ENCODE results near the gene TSACC. TPM values are rescaled to one million over a fixed set of nuclear protein-coding genes. Genes with fewer than 3 reads are reported as not detected.
A peak's percentile ranks its signal among the peaks of the same experiment; 100 is the strongest.

The TSACC gene
- 0.52 TPM for polyA plus RNA-seq (2013, experiment 1 of 2)
- polyA plus RNA-seq (2013, experiment 2 of 2), result 0.66 TPM

- H3K4me2 ChIP-seq (ENCODE audit: insufficient read depth, low read length, poor library complexity, severe bottlenecking), result peak within 1 kb of the TSS; percentile 77
- H3K36me3 ChIP-seq (replicated peaks in 1 of 2; ENCODE audit: control insufficient read depth in 2 of 2, insufficient read depth in 2 of 2, low read length in 2 of 2), result peaks cover 12 to 35% of the 10 kb centered on the region in 2 donors
- no peak within 1 kb of the TSS for H4K8ac ChIP-seq (ENCODE audit: low read depth, low read length)
- H2BK5ac ChIP-seq (ENCODE audit: low read length), result peak within 1 kb of the TSS; percentile 84
- no peak within 1 kb of the TSS for H2BK120ac ChIP-seq (ENCODE audit: low read depth, low read length)
- peaks cover 0 to 9% (median 0%) of the 10 kb centered on the region in 3 experiments for H3K27me3 ChIP-seq (ENCODE audit: control insufficient read depth in 3 of 3, insufficient read depth in 3 of 3, low read depth in 1 of 3, low read length in 3 of 3)
- H3K27ac ChIP-seq (replicated peaks; ENCODE audit: low read length), result peak within 1 kb of the TSS; percentile 67
- H3K9ac ChIP-seq (ENCODE audit: low read depth, low read length, poor library complexity), result peak within 1 kb of the TSS; percentile 88
- DNase-seq (ENCODE audit: low spot score), result peak; percentile 100
- no peaks in the 10 kb centered on the region for H3K9me3 ChIP-seq (replicated peaks in 1 of 2; ENCODE audit: control insufficient read depth in 2 of 2, insufficient read depth in 1 of 2, low read depth in 1 of 2, low read length in 2 of 2)
- H3K4ac ChIP-seq (ENCODE audit: low read length), result no peak within 1 kb of the TSS
- H2BK15ac ChIP-seq (ENCODE audit: low read length), result no peak within 1 kb of the TSS
- H2AK5ac ChIP-seq (ENCODE audit: low read depth, low read length), result no peak within 1 kb of the TSS
- H2BK12ac ChIP-seq (ENCODE audit: low read length), result peak within 1 kb of the TSS; percentile 88
- no CpG with 5 or more reads among the region's 47 CpGs for WGBS, 2 donors (ENCODE audit: extremely low coverage in 2 of 2, insufficient read length in 2 of 2, insufficient replicate concordance in 1 of 2)
- no peak within 1 kb of the TSS for H3K14ac ChIP-seq (ENCODE audit: low read length)
- peaks cover 2 to 5% of the 10 kb centered on the region in 2 donors for H3K4me1 ChIP-seq (ENCODE audit: control insufficient read depth in 2 of 2, insufficient read depth in 1 of 2, low read depth in 1 of 2, low read length in 2 of 2)
- H2AFZ ChIP-seq (ENCODE audit: low read length), result peak within 1 kb of the TSS; percentile 95
- peak within 1 kb of the TSS; percentile 60 for H3K23ac ChIP-seq (ENCODE audit: low read depth, low read length, poor library complexity)
- no peak within 1 kb of the TSS for H4K91ac ChIP-seq (ENCODE audit: low read depth, low read length, poor library complexity)
- H3K18ac ChIP-seq (ENCODE audit: low read length), result peak within 1 kb of the TSS; percentile 96
- no peaks in the 10 kb centered on the region for H3K79me1 ChIP-seq (ENCODE audit: low read depth, low read length)
- H3K4me3 ChIP-seq (ENCODE audit: low read length in 2 of 2), result peak within 1 kb of the TSS; percentile 57 to 94
These were observed at the start of gene TSACC, which contains the start of gene CCT3 for GRCh38 chr1:156338180-156338976. TSS of gene TSACC (plus strand) at chr1:156338526. CDS start at chr1:156339758, 1,232 bp downstream. TSS of gene CCT3 (minus strand) at chr1:156338292. CDS start at chr1:156338184, 108 bp downstream.

- Histone ChIP-seq H3K4me2 (ENCODE audit: insufficient read depth, low read length, poor library complexity, severe bottlenecking) (no peak overlapping the region), H2BK120ac (ENCODE audit: low read depth, low read length) (no peak overlapping the region), H2BK5ac (ENCODE audit: low read length) (no peak overlapping the region), H3K36me3 (replicated peaks in 1 of 2; ENCODE audit: control insufficient read depth in 2 of 2, insufficient read depth in 2 of 2, low read length in 2 of 2) (peaks cover 2 to 4% of the 10 kb centered on the region in 2 donors), H3K14ac (ENCODE audit: low read length) (no peak overlapping the region), H3K23ac (ENCODE audit: low read depth, low read length, poor library complexity) (no peak overlapping the region), H3K79me1 (ENCODE audit: low read depth, low read length) (peaks cover 3% of the 10 kb centered on the region), H3K27me3 (ENCODE audit: control insufficient read depth in 3 of 3, insufficient read depth in 3 of 3, low read depth in 1 of 3, low read length in 3 of 3) (no peaks in the 10 kb centered on the region), H4K8ac (ENCODE audit: low read depth, low read length) (no peak overlapping the region), H2BK12ac (ENCODE audit: low read length) (no peak overlapping the region), H3K27ac (replicated peaks; ENCODE audit: low read length) (no peak overlapping the region), H2BK15ac (ENCODE audit: low read length) (no peak overlapping the region), H4K91ac (ENCODE audit: low read depth, low read length, poor library complexity) (no peak overlapping the region), H2AFZ (ENCODE audit: low read length) (no peak overlapping the region), H3K18ac (ENCODE audit: low read length) (no peak overlapping the region), H3K9me3 (replicated peaks in 1 of 2; ENCODE audit: control insufficient read depth in 2 of 2, insufficient read depth in 1 of 2, low read depth in 1 of 2, low read length in 2 of 2) (no peaks in the 10 kb centered on the region), H3K4ac (ENCODE audit: low read length) (no peak overlapping the region), H2AK5ac (ENCODE audit: low read depth, low read length) (no peak overlapping the region), H3K4me3 (ENCODE audit: low read length in 2 of 2) (no peak overlapping the region), H3K4me1 (ENCODE audit: control insufficient read depth in 2 of 2, insufficient read depth in 1 of 2, low read depth in 1 of 2, low read length in 2 of 2) (peaks cover 0 to 6% of the 10 kb centered on the region in 2 donors), H3K9ac (ENCODE audit: low read depth, low read length, poor library complexity) (no peak overlapping the region)
- DNase-seq (ENCODE audit: low spot score), result no peak
These were observed 48.5 kb upstream of the TSACC start for GRCh38 chr1:156289857-156290256.

- H3K27me3 ChIP-seq (ENCODE audit: control insufficient read depth in 3 of 3, insufficient read depth in 3 of 3, low read depth in 1 of 3, low read length in 3 of 3), result no peaks in the 10 kb centered on the region
- no peak overlapping the region for H3K4ac ChIP-seq (ENCODE audit: low read length)
- no peak overlapping the region for H2AFZ ChIP-seq (ENCODE audit: low read length)
- peak; percentile 64 for DNase-seq (ENCODE audit: low spot score)
- peak overlapping the region; percentile 87 for H3K23ac ChIP-seq (ENCODE audit: low read depth, low read length, poor library complexity)
- H2BK120ac ChIP-seq (ENCODE audit: low read depth, low read length), result no peak overlapping the region
- H3K27ac ChIP-seq (replicated peaks; ENCODE audit: low read length), result peak overlapping the region; percentile 61
- no peaks in the 10 kb centered on the region for H3K9me3 ChIP-seq (replicated peaks in 1 of 2; ENCODE audit: control insufficient read depth in 2 of 2, insufficient read depth in 1 of 2, low read depth in 1 of 2, low read length in 2 of 2)
- H3K4me1 ChIP-seq (ENCODE audit: control insufficient read depth in 2 of 2, insufficient read depth in 1 of 2, low read depth in 1 of 2, low read length in 2 of 2), result peaks cover 2 to 10% of the 10 kb centered on the region in 2 donors
- WGBS, 2 donors (ENCODE audit: extremely low coverage in 2 of 2, insufficient read length in 2 of 2, insufficient replicate concordance in 1 of 2), result no CpG with 5 or more reads among the region's 37 CpGs
- H3K79me1 ChIP-seq (ENCODE audit: low read depth, low read length), result peaks cover 5% of the 10 kb centered on the region
- peaks cover 0 to 2% of the 10 kb centered on the region in 2 donors for H3K36me3 ChIP-seq (replicated peaks in 1 of 2; ENCODE audit: control insufficient read depth in 2 of 2, insufficient read depth in 2 of 2, low read length in 2 of 2)
- peak overlapping the region; percentile 62 for H2BK5ac ChIP-seq (ENCODE audit: low read length)
- H3K9ac ChIP-seq (ENCODE audit: low read depth, low read length, poor library complexity), result peak overlapping the region; percentile 89
- peak overlapping the region; percentile 46 for H2BK15ac ChIP-seq (ENCODE audit: low read length)
- peak overlapping the region; percentile 24 for H2AK5ac ChIP-seq (ENCODE audit: low read depth, low read length)
- H3K14ac ChIP-seq (ENCODE audit: low read length), result no peak overlapping the region
- peak overlapping the region in 1 of 2 donors; percentile 87 for H3K4me3 ChIP-seq (ENCODE audit: low read length in 2 of 2)
- no peak overlapping the region for H4K8ac ChIP-seq (ENCODE audit: low read depth, low read length)
- peak overlapping the region; percentile 82 for H4K91ac ChIP-seq (ENCODE audit: low read depth, low read length, poor library complexity)
- H2BK12ac ChIP-seq (ENCODE audit: low read length), result no peak overlapping the region
- H3K4me2 ChIP-seq (ENCODE audit: insufficient read depth, low read length, poor library complexity, severe bottlenecking), result peak overlapping the region; percentile 84
- H3K18ac ChIP-seq (ENCODE audit: low read length), result peak overlapping the region; percentile 82
These were observed 46.9 kb upstream of the TSACC start for GRCh38 chr1:156291226-156292061.

- H3K9me3 ChIP-seq (replicated peaks in 1 of 2; ENCODE audit: control insufficient read depth in 2 of 2, insufficient read depth in 1 of 2, low read depth in 1 of 2, low read length in 2 of 2), result no peaks in the 10 kb centered on the region
- no peak overlapping the region for H2BK12ac ChIP-seq (ENCODE audit: low read length)
- H3K4me1 ChIP-seq (ENCODE audit: control insufficient read depth in 2 of 2, insufficient read depth in 1 of 2, low read depth in 1 of 2, low read length in 2 of 2), result peaks cover 2 to 10% of the 10 kb centered on the region in 2 donors
- no peak overlapping the region for H2AK5ac ChIP-seq (ENCODE audit: low read depth, low read length)
- H3K9ac ChIP-seq (ENCODE audit: low read depth, low read length, poor library complexity), result no peak overlapping the region
- peaks cover 0 to 2% of the 10 kb centered on the region in 2 donors for H3K36me3 ChIP-seq (replicated peaks in 1 of 2; ENCODE audit: control insufficient read depth in 2 of 2, insufficient read depth in 2 of 2, low read length in 2 of 2)
- H3K23ac ChIP-seq (ENCODE audit: low read depth, low read length, poor library complexity), result no peak overlapping the region
- peaks cover 5% of the 10 kb centered on the region for H3K79me1 ChIP-seq (ENCODE audit: low read depth, low read length)
- H2BK5ac ChIP-seq (ENCODE audit: low read length), result no peak overlapping the region
- DNase-seq (ENCODE audit: low spot score), result no peak
- no CpG with 5 or more reads among the region's 8 CpGs for WGBS, 2 donors (ENCODE audit: extremely low coverage in 2 of 2, insufficient read length in 2 of 2, insufficient replicate concordance in 1 of 2)
- no peak overlapping the region for H2BK120ac ChIP-seq (ENCODE audit: low read depth, low read length)
- no peaks in the 10 kb centered on the region for H3K27me3 ChIP-seq (ENCODE audit: control insufficient read depth in 3 of 3, insufficient read depth in 3 of 3, low read depth in 1 of 3, low read length in 3 of 3)
- H3K4me2 ChIP-seq (ENCODE audit: insufficient read depth, low read length, poor library complexity, severe bottlenecking), result no peak overlapping the region
- H3K27ac ChIP-seq (replicated peaks; ENCODE audit: low read length), result no peak overlapping the region
- H2AFZ ChIP-seq (ENCODE audit: low read length), result no peak overlapping the region
- H3K14ac ChIP-seq (ENCODE audit: low read length), result no peak overlapping the region
- H4K91ac ChIP-seq (ENCODE audit: low read depth, low read length, poor library complexity), result no peak overlapping the region
- H3K4ac ChIP-seq (ENCODE audit: low read length), result no peak overlapping the region
- H3K4me3 ChIP-seq (ENCODE audit: low read length in 2 of 2), result no peak overlapping the region
- no peak overlapping the region for H3K18ac ChIP-seq (ENCODE audit: low read length)
- no peak overlapping the region for H2BK15ac ChIP-seq (ENCODE audit: low read length)
- H4K8ac ChIP-seq (ENCODE audit: low read depth, low read length), result no peak overlapping the region
These were observed 45.3 kb upstream of the TSACC start for GRCh38 chr1:156293098-156293434.
